Measurements from ENCODE around the gene FBN1.

The FBN1 gene

DNA sequence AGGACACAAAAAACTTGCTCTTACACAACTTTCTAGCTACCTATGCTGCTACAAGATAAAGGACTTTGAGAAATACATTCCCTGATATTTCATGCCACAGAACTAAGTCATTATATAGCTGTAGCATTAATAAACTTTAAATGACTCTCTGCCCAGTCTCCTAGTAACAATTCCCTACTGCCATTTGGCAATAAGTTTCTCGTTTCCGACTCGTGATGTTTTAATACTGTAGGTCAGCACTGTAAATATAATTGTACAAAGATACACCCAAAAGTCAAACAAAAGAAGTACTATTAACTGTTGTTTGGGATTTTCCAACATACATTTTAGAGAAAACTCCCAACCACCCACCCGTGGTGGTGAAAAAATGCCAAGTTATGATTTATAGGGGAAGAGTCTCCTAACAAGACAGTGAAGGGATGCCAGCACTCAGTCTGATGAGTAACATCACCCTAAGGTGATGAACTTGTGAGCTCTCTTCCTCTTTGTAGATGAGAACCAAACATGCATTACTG, 182.1 kb downstream of the FBN1 start:
- ATAC-seq = no peak

- ATAC-seq = no peak
These were observed 182.8 kb downstream of the FBN1 start for GRCh38 chr15:48462688-48463087.

GRCh38 chr15:48459571-48460442, 185.7 kb downstream of the FBN1 start:
- no peak for ATAC-seq

DNA sequence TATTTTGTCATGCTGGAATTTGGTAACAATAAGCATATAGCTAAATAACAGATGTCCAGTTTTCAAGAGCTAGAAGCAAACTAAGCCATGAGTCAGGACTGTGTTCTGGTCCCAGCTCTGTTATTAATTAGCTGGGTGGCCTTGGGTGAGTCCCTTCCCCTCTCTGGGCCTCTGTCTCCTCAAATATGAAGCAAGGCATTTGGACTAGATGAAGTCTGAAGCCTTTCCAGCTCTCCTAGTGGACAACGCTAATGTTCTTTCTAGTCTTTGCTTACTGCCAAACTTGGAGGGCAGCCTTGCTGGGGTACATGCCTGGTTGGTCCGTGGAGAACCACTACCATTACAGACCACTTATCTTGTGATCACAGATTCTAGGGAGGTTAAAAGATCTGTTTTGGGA, 186.6 kb downstream of the FBN1 start:
- ATAC-seq = no peak

- no peak for ATAC-seq
These were observed 189.4 kb downstream of the FBN1 start for GRCh38 chr15:48456134-48456533.

DNA sequence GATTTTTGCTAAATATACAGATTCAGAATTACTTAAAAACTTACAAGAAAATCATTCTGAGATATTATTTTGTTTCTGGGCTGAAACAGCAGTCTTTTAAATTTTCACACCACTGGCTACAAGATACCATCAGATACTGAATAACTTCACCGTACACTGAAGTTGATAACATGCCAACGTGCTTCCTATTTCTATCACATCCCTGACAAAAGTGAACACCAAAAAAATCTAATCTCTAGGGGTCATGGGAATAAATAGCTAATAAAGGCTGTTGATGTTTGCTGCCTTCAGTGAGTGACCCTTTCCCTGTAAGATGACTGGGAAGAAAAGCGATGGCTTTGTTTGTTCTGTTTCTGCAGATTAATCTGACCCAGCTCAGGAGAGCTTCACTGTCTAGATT, 193.8 kb downstream of the FBN1 start:
- ATAC-seq = no peak

GRCh38 chr15:48451241-48451640, 194.3 kb downstream of the FBN1 start:
- no peak for ATAC-seq

DNA sequence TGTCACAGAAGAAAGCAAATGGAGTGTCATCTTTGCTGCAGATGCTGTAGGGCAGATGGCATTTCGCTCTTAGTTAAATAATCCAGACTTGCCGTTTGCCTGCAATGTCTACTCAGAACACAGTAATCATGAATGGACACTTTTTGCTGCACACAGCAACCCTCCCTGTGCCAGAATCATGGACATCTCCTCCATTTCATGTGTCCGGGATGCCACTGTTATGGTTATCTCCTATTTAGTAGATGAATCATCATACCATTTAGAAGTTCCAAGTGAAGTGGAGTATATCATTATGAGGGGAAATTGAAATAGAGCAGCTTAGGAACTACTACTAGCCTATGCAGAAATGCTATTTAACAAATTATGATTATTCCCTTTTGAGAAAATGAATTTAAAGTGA, 195.8 kb downstream of the FBN1 start:
- ATAC-seq = no peak

- no peak for ATAC-seq
These were observed 197.9 kb downstream of the FBN1 start for GRCh38 chr15:48447657-48448056.

DNA sequence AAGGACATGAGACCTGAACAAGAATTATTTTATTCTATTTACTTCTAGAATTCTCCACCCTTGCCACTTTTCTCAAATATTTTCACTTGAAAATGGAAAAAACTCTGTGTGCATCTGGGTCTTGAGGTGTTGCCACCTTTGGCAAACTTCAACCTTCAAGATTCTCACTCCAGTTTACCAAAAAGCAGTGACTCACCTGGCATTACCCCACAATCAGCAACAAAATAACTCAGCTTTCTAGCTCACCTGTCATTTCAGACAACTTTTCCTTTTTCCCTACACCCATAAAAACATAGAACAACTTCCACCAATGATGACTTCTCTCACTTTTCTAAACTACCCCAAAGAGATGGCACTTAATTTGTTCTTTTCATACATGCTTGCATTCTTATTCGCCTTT, 198.5 kb downstream of the FBN1 start:
- no peak for ATAC-seq

DNA sequence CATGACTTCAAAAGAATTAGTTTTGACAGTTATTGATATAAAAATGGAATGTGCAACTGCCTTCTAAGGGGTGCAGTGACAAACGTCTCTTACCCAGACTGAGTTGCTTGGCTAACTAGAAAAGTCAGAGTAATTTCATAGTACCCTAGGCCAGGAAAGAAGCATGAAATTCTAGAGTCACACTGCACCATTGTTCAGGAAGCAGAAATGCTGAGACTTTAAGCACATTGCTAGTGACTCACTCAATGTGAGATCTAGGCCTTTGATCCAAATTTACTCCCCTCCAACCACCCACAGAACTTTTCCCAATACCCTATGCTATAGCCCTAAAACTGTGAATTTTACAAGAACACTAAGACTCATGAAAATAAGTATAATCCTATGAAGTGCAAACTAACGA, 203.5 kb downstream of the FBN1 start:
- no peak for ATAC-seq

- no peak for ATAC-seq
These were observed 205.4 kb downstream of the FBN1 start for GRCh38 chr15:48440084-48440483.

DNA sequence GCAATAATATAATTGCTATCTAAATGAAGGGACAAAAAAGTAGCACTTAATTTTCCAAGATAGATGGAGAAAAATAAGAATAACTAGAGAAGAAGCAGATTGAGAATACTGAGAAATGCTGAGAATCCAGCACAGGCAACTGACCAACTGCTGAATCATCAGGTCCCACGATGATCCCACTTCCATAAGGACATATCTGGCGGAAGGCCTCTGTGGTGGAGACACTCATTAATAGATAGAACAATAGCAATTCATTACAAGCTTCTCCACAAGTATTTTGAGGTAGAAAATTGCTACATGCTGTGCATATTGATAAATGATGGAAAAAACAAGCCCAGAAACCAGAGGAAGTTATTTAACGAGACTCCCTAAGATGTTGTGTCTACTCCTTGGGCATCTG, 208.3 kb downstream of the FBN1 start:
- ATAC-seq = no peak

DNA sequence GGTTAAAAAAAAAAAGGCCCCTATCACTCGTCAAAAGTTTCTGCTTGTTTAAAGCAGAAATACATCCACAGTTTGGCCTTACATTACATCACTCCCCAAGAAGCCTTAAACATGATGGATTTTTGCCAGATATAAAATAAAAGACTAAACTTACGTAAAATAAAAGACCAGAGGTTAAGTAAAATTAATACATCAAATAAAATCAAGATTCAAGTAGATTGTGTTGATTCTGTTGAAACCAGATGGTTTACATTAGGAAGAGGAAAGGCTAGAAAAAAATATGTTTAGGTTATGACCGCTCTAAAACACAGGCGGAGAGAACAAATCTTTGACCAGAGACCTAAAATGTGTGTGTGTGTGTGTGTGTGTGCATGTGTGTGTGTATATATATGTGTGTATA, 210.2 kb downstream of the FBN1 start:
- no peak for ATAC-seq

GRCh38 chr15:48433226-48433886, 212.2 kb downstream of the FBN1 start:
- ATAC-seq = no peak

DNA sequence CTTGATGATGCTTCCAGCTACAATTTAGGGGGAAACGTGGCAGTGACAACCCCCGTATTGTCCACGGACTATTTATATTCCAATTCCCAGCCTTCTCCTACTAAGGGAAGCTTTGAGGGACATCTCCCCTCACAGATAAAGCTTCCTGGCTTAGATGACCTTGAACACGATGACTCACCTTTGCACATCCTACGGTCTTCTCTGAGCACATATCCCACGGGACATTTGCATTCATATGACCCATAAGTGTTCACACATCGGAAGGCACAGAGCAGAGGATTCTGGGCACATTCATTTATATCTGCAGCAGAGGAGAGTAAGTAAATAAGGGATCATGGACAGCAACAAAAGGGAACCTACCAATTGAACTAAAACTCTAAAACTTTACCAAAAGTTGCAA, 212.8 kb downstream of the FBN1 start:
- no peak for ATAC-seq

DNA sequence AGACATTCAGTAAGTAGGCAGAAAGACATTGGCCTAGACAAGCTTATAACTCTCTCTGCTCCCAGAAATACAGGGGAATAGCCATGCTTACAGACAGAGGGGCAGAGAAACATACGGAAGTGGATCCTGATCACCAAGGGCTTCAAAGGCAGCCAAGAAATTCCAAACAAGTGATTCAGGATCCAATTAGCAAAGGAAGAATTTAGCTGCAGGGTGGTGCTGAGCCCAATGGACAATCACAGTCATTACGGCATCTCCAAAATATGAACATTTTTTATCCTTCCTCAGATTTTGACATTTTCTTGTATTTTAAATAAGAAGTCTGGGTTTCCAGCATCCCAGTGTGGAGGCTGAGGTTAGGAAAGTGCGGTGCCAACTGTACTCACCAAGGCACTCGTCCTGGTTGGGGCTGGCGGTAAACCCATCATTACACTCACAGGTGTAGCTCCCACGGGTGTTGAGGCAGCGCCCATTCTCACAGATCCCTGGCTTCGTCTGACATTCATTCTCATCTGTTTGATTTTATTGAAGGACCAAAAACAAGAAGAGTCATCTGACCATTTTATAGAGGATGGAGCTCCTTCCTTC, 217.5 kb downstream of the FBN1 start:
- ATAC-seq = no peak

DNA sequence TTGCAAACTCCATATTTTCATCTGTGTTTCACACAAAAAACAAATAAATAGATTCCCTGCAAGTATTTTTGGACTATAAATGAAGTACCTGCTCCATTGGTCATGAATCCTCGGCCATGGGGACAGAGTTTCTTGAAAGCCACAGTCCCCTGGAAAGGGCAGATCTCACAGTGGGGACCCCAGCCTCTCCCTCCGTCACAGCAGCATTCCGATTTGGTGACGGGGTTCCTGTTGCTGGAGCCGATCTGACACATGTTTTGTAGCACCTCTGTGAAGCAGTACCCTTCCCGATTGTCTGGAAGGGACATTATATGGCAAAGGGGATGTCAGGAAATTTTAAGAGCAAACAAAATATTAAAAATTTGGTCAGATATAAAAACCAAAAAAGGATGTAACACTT, 218.0 kb downstream of the FBN1 start:
- no peak for ATAC-seq

GRCh38 chr15:48426941-48427340, 218.6 kb downstream of the FBN1 start:
- ATAC-seq = no peak

GRCh38 chr15:48426044-48426443, 219.5 kb downstream of the FBN1 start:
- ATAC-seq = no peak

DNA sequence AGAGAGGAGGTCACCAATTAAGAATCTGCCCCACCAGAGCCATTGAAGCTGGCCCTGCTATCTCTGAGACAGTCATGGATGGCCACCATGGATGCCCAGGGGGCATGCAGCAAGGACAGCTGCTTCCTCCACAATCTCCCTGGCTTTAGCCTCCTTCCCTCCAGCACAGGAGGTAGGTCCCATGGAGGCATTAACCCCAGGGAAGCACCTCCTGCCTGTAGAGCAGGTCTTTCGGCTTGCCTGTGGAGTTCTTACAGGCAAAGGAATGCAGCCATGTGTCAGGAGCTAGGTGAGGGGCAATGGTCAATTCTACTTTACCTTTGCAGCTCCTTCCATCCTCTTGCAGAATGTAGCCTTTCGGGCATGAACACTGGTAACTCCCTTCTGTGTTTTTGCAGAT, 220.5 kb downstream of the FBN1 start:
- ATAC-seq = no peak

- no peak for ATAC-seq
These were observed 221.5 kb downstream of the FBN1 start for GRCh38 chr15:48423896-48424475.

- no peak for ATAC-seq
These were observed 222.2 kb downstream of the FBN1 start for GRCh38 chr15:48423342-48423741.
